GM23338 (cell line): ENCODE data around the gene AIG1. TPM values are rescaled to one million over a fixed set of nuclear protein-coding genes. Genes with fewer than 3 reads are reported as not detected.

Experiments used
- ATAC-seq: fragments of 200-7000 bp; cut with Tn5 transposase; 3 replicates; pipeline ENCODE4 v1.9.1; 2020
- DNase-seq: peaks from one replicate; pipeline ENCODE4 v3.0.0-alpha.2; 2015; ENCODE audit warnings: low spot score
- H2AFZ ChIP-seq: fragments of 200-600 bp; sonication (generic); 2 replicates; pipeline ENCODE4 v1.8.0; 2016; ENCODE audit warnings: antibody characterized with exemption, mild to moderate bottlenecking, moderate library complexity
- H3F3A ChIP-seq: fragments of 200-600 bp; sonication (generic); replicated peaks from 2 replicates; pipeline ENCODE4 v1.8.0; 2017; ENCODE audit warnings: antibody characterized with exemption, mixed run types, low read depth
- H3K27ac ChIP-seq: fragments of 200-600 bp; sonication (generic); 2 replicates; pipeline ENCODE4 v1.6.1; 2016; ENCODE audit warnings: low read depth
- H3K27me3 ChIP-seq: fragments of 200-600 bp; sonication (generic); 2 replicates; pipeline ENCODE4 v1.8.0; 2016; ENCODE audit warnings: mild to moderate bottlenecking, mixed run types, moderate library complexity; ENCODE audit not compliant: insufficient read depth
- H3K36me3 ChIP-seq: fragments of 200-600 bp; sonication (generic); 2 replicates; pipeline ENCODE4 v1.8.0; 2016; ENCODE audit warnings: mild to moderate bottlenecking; ENCODE audit not compliant: insufficient read depth
- H3K4me1 ChIP-seq: fragments of 200-600 bp; sonication (generic); 2 replicates; pipeline ENCODE4 v1.8.0; 2016; ENCODE audit warnings: mild to moderate bottlenecking, moderate library complexity; ENCODE audit not compliant: insufficient read depth
- H3K4me2 ChIP-seq: fragments of 200-600 bp; sonication (generic); 2 replicates; pipeline ENCODE4 v1.7.1; 2017; ENCODE audit warnings: mixed run types
- H3K4me3 ChIP-seq: fragments of 200-600 bp; sonication (generic); 2 replicates; pipeline ENCODE4 v1.6.1; 2016; ENCODE audit warnings: mixed run types
- H3K79me2 ChIP-seq: fragments of 200-600 bp; sonication (generic); replicated peaks from 2 replicates; pipeline ENCODE4 v1.8.0; 2017; ENCODE audit warnings: mild to moderate bottlenecking; ENCODE audit not compliant: insufficient read depth
- H3K9me2 ChIP-seq: fragments of 200-600 bp; sonication (generic); 2 replicates; pipeline ENCODE4 v1.8.0; 2017; ENCODE audit not compliant: insufficient read depth
- H4K20me1 ChIP-seq: fragments of 200-600 bp; sonication (generic); replicated peaks from 2 replicates; pipeline ENCODE4 v1.8.0; 2017; ENCODE audit warnings: mild to moderate bottlenecking; ENCODE audit not compliant: insufficient read depth
- H3K27ac Mint-ChIP-seq: 2 replicates; pipeline ENCODE4 v1.8.0; 2020; ENCODE audit warnings: inconsistent platforms, mild to moderate bottlenecking, moderate library complexity, mixed read lengths
- H3K27me3 Mint-ChIP-seq: 3 replicates; pipeline ENCODE4 v1.8.0; 2022; ENCODE audit warnings: low read depth, mild to moderate bottlenecking, moderate library complexity, mixed read lengths, inconsistent platforms; ENCODE audit not compliant: insufficient read depth, poor library complexity
- H3K36me3 Mint-ChIP-seq: 3 replicates; pipeline ENCODE4 v1.8.0; 2021; ENCODE audit warnings: low read depth, mild to moderate bottlenecking, inconsistent platforms, moderate library complexity, mixed read lengths
- H3K4me1 Mint-ChIP-seq: 3 replicates; pipeline ENCODE4 v1.8.0; 2020; ENCODE audit warnings: mild to moderate bottlenecking, inconsistent platforms, mixed read lengths
- H3K4me3 Mint-ChIP-seq: 3 replicates; pipeline ENCODE4 v1.8.0; 2021; ENCODE audit warnings: moderate library complexity, mild to moderate bottlenecking, inconsistent platforms, mixed read lengths
- H3K9me3 Mint-ChIP-seq: 3 replicates; pipeline ENCODE4 v1.8.0; 2020; ENCODE audit warnings: moderate library complexity, mild to moderate bottlenecking, inconsistent platforms, mixed read lengths
- CREB1 ChIP-seq: fragments of 250-450 bp; sonication (Bioruptor Pico); IDR thresholded peaks from 2 replicates; pipeline ENCODE4 v1.5.0; 2020; ENCODE audit warnings: low read depth, mild to moderate bottlenecking, moderate library complexity
- EZH2 ChIP-seq: fragments of 200-600 bp; sonication (generic); IDR thresholded peaks from one replicate; pipeline ENCODE4 v1.8.0; 2017; ENCODE audit warnings: antibody characterized with exemption, mild to moderate bottlenecking, low read depth; ENCODE audit not compliant: unreplicated experiment
- EZH2phosphoT487 ChIP-seq: fragments of 200-600 bp; sonication (generic); IDR thresholded peaks from one replicate; pipeline ENCODE4 v1.8.1; 2018; ENCODE audit warnings: antibody characterized with exemption; ENCODE audit not compliant: unreplicated experiment
- JUNB ChIP-seq: IDR thresholded peaks from one replicate; pipeline ENCODE4 v1.6.1; 2016; ENCODE audit warnings: antibody characterized with exemption; ENCODE audit not compliant: unreplicated experiment
- POLR2AphosphoS5 ChIP-seq: IDR thresholded peaks from 2 replicates; pipeline ENCODE4 v1.6.1; 2016; ENCODE audit warnings: antibody characterized with exemption, low read depth
- ZNF114 ChIP-seq: fragments of 250-450 bp; sonication (Bioruptor Pico); IDR thresholded peaks from 2 replicates; pipeline ENCODE4 v1.5.0; 2020; ENCODE audit warnings: mild to moderate bottlenecking, moderate library complexity
- polyA plus RNA-seq: library from polyadenylated mRNA; unstranded; fragments of >200 nt; fragmentation: Nextera tagmentation; extraction: Ambion mirVana; gene quantifications from 2 replicates; pipeline ENCODE4 v1.2.1, GENCODE V29; 2016
- total RNA-seq: library from RNA; depleted of rRNA; stranded (reverse); fragments of >200 nt; shearing (Covaris generic); gene quantifications from 2 replicates; pipeline ENCODE4 v1.2.3, GENCODE V29; 2014
- TF ChIP-seq, protein P1 (sequence below): fragments of 250-450 bp; sonication (Bioruptor Pico); IDR thresholded peaks from 2 replicates; pipeline ENCODE4 v1.5.0; 2020; ENCODE audit warnings: mild to moderate bottlenecking, moderate library complexity
- TF ChIP-seq, protein P2 (sequence below): IDR thresholded peaks from 2 replicates; pipeline ENCODE4 v1.6.1; 2016; ENCODE audit warnings: antibody characterized with exemption

Gene AIG1
- total and polyA plus RNA-seq, 2 experiments from 2014 or later, result 65.2 to 88.4 TPM

DNA sequence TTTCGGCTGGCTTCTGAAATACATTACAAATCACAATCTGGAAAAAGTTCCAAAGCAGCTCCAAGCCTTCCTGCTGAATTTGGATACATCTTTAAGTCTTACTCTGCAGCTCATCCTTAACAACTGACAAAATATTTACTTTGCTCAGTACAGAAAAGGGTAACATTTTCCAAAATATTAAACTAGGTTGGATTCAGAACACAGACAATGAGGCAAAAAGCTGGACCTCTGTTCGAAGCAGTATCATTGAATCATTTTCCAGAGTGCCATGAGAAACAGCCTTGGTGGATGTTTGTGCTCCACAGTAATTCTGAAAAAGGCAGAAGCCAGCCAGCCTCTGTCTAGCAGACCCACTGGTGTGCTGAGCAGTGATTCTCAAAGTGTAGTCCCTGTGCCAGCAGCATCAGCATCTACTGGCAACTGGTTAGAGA is 162.1 kb downstream of the AIG1 start (continued):
- TF ChIP-seq, protein P1, sequence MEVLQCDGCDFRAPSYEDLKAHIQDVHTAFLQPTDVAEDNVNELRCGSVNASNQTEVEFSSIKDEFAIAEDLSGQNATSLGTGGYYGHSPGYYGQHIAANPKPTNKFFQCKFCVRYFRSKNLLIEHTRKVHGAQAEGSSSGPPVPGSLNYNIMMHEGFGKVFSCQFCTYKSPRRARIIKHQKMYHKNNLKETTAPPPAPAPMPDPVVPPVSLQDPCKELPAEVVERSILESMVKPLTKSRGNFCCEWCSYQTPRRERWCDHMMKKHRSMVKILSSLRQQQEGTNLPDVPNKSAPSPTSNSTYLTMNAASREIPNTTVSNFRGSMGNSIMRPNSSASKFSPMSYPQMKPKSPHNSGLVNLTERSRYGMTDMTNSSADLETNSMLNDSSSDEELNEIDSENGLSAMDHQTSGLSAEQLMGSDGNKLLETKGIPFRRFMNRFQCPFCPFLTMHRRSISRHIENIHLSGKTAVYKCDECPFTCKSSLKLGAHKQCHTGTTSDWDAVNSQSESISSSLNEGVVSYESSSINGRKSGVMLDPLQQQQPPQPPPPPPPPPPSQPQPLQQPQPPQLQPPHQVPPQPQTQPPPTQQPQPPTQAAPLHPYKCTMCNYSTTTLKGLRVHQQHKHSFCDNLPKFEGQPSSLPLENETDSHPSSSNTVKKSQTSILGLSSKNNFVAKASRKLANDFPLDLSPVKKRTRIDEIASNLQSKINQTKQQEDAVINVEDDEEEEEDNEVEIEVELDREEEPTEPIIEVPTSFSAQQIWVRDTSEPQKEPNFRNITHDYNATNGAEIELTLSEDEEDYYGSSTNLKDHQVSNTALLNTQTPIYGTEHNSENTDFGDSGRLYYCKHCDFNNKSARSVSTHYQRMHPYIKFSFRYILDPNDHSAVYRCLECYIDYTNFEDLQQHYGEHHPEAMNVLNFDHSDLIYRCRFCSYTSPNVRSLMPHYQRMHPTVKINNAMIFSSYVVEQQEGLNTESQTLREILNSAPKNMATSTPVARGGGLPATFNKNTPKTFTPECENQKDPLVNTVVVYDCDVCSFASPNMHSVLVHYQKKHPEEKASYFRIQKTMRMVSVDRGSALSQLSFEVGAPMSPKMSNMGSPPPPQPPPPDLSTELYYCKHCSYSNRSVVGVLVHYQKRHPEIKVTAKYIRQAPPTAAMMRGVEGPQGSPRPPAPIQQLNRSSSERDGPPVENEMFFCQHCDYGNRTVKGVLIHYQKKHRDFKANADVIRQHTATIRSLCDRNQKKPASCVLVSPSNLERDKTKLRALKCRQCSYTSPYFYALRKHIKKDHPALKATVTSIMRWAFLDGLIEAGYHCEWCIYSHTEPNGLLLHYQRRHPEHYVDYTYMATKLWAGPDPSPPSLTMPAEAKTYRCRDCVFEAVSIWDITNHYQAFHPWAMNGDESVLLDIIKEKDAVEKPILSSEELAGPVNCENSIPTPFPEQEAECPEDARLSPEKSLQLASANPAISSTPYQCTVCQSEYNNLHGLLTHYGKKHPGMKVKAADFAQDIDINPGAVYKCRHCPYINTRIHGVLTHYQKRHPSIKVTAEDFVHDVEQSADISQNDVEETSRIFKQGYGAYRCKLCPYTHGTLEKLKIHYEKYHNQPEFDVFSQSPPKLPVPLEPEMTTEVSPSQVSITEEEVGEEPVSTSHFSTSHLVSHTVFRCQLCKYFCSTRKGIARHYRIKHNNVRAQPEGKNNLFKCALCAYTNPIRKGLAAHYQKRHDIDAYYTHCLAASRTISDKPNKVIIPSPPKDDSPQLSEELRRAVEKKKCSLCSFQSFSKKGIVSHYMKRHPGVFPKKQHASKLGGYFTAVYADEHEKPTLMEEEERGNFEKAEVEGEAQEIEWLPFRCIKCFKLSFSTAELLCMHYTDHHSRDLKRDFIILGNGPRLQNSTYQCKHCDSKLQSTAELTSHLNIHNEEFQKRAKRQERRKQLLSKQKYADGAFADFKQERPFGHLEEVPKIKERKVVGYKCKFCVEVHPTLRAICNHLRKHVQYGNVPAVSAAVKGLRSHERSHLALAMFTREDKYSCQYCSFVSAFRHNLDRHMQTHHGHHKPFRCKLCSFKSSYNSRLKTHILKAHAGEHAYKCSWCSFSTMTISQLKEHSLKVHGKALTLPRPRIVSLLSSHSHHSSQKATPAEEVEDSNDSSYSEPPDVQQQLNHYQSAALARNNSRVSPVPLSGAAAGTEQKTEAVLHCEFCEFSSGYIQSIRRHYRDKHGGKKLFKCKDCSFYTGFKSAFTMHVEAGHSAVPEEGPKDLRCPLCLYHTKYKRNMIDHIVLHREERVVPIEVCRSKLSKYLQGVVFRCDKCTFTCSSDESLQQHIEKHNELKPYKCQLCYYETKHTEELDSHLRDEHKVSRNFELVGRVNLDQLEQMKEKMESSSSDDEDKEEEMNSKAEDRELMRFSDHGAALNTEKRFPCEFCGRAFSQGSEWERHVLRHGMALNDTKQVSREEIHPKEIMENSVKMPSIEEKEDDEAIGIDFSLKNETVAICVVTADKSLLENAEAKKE (CRISPR knock-in tag), result no peak
- TF ChIP-seq, protein P2, sequence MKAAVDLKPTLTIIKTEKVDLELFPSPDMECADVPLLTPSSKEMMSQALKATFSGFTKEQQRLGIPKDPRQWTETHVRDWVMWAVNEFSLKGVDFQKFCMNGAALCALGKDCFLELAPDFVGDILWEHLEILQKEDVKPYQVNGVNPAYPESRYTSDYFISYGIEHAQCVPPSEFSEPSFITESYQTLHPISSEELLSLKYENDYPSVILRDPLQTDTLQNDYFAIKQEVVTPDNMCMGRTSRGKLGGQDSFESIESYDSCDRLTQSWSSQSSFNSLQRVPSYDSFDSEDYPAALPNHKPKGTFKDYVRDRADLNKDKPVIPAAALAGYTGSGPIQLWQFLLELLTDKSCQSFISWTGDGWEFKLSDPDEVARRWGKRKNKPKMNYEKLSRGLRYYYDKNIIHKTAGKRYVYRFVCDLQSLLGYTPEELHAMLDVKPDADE, result no peak

DNA sequence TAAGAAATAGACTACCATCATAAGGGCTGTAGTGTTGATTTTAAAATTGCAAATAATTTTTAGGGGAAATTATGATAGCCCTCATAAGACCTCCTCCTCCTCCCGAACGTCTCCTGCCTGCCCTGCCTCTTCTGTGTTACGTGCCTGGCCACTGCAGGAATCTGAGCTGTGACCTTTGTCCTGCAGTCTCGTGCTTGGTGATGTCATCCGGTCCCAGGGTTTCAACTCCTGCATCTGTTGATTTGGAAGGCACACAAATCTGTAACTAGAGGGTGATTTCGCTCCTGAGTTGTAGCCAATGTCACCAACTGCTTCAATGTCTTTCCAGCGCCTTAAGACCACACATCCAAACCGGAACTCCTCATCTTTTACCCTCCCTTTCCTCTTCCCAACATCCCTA is 163.2 kb downstream of the AIG1 start:
- Histone ChIP-seq H4K20me1 (no peaks in the 10 kb centered on the region), H3K9me2 (peaks cover 6% of the 10 kb centered on the region), H3F3A (no peaks in the 10 kb centered on the region), H3K27ac (no peak overlapping the region), H3K4me2 (no peak overlapping the region), H3K79me2 (no peaks in the 10 kb centered on the region), H3K27me3 (no peaks in the 10 kb centered on the region), H3K36me3 (no peaks in the 10 kb centered on the region), H2AFZ (no peak overlapping the region), H3K4me1 (peaks cover 31% of the 10 kb centered on the region; the same call in 1 of the 2 replicates), H3K4me3 (no peak overlapping the region)
- H3K36me3 Mint-ChIP-seq, result no peaks in the 10 kb centered on the region
- ATAC-seq, result no peak
- H3K27ac Mint-ChIP-seq, result peak overlapping the region; percentile 37; the same call in 1 of the 2 replicates
- DNase-seq, result no peak
- H3K27me3 Mint-ChIP-seq, result no peaks in the 10 kb centered on the region
- H3K9me3 Mint-ChIP-seq, result no peaks in the 10 kb centered on the region
- H3K4me1 Mint-ChIP-seq, result peaks cover 29% of the 10 kb centered on the region
- H3K4me3 Mint-ChIP-seq, result no peak overlapping the region
- TF ChIP-seq, protein P1 (CRISPR knock-in tag), result no peak
- TF ChIP-seq ZNF114 (CRISPR knock-in tag) (no peak), CREB1 (CRISPR knock-in tag) (no peak), EZH2phosphoT487 (no peak), EZH2 (no peak), JUNB (no peak), POLR2AphosphoS5 (no peak)
